NCI-H2196 treated with DMSO at 0.1 percent for 48 hours (cell line): ENCODE data around the gene SIK3.

Experiments
- DNase-seq: peaks from one replicate; lab custom pipeline; 2025; ENCODE audit not compliant: unreplicated experiment; lab: John Stamatoyannopoulos, UW

SIK3 gene

GRCh38 chr11:117080370-117080769 lies 17.9 kb downstream of the SIK3 start:
- no peak for DNase-seq

GRCh38 chr11:117076941-117077691 lies 21.1 kb downstream of the SIK3 start:
- DNase-seq, result no peak

- no peak for DNase-seq
Measured at GRCh38 chr11:117075186-117075585, 23.0 kb downstream of the SIK3 start.

- DNase-seq, result no peak
Measured at GRCh38 chr11:117074119-117074518, 24.1 kb downstream of the SIK3 start.

- no peak for DNase-seq
Measured at GRCh38 chr11:117073539-117073938, 24.7 kb downstream of the SIK3 start.

- DNase-seq, result no peak
Measured at GRCh38 chr11:117072517-117073461, 25.4 kb downstream of the SIK3 start.

GRCh38 chr11:117071344-117071787 lies 26.9 kb downstream of the SIK3 start:
- no peak for DNase-seq

- DNase-seq, result no peak
Measured at GRCh38 chr11:117070016-117070415, 28.2 kb downstream of the SIK3 start.

- DNase-seq, result no peak
Measured at GRCh38 chr11:117068303-117068860, 29.8 kb downstream of the SIK3 start.

GRCh38 chr11:117066959-117067358 lies 31.3 kb downstream of the SIK3 start:
- no peak for DNase-seq

GRCh38 chr11:117064275-117064674 lies 34.0 kb downstream of the SIK3 start:
- DNase-seq, result no peak

GRCh38 chr11:117062498-117062897 lies 35.7 kb downstream of the SIK3 start:
- no peak for DNase-seq

- no peak for DNase-seq
Measured at GRCh38 chr11:117061256-117061655, 37.0 kb downstream of the SIK3 start.

GRCh38 chr11:117059611-117060148 lies 38.5 kb downstream of the SIK3 start:
- no peak for DNase-seq

GRCh38 chr11:117058761-117059261 lies 39.4 kb downstream of the SIK3 start:
- DNase-seq, result no peak

GRCh38 chr11:117057727-117058126 lies 40.5 kb downstream of the SIK3 start:
- DNase-seq, result no peak

- no peak for DNase-seq
Measured at GRCh38 chr11:117057317-117057716, 40.9 kb downstream of the SIK3 start.

- no peak for DNase-seq
Measured at GRCh38 chr11:117055469-117055868, 42.8 kb downstream of the SIK3 start.

- DNase-seq, result no peak
Measured at GRCh38 chr11:117054382-117054781, 43.8 kb downstream of the SIK3 start.

- DNase-seq, result no peak
Measured at GRCh38 chr11:117052196-117053149, 45.8 kb downstream of the SIK3 start.
